HCT116 (cell line): ENCODE data around the gene DDX1. TPM values are rescaled to one million over a fixed set of nuclear protein-coding genes. Genes with fewer than 3 reads are reported as not detected.

Source experiments
- ATAC-seq: fragments of 200-7000 bp; cut with Tn5 transposase; 2 replicates; pipeline ENCODE4 v1.9.1; 2020; ENCODE audit warnings: mild to moderate bottlenecking, moderate library complexity
- BruUV-seq: library from RNA; stranded (reverse); fragments of 400-500 nt; replicated peaks from 2 replicates; lab custom pipeline; 2021; lab: Mats Ljungman, UMichigan
- CTCF ChIA-PET: fragments of 300-600 bp; sonication (Branson Sonifier 250); formaldehyde crosslinking; loops from one replicate; lab custom pipeline; 2021; ENCODE audit warnings: antibody characterized with exemption; lab: Charles Lee
- POLR2A ChIA-PET: fragments of 300-600, 350-600 bp; sonication (Branson Sonifier 250); formaldehyde crosslinking; loops from one replicate; lab custom pipeline; 2021; ENCODE audit warnings: antibody characterized with exemption; lab: Charles Lee
- RAD21 ChIA-PET, 2 experiments: fragments of 300-600 bp; sonication (Branson Sonifier 250); formaldehyde crosslinking; loops; one replicate each; lab custom pipeline; 2023; ENCODE audit warnings: low total read pairs in 2 of 2; ENCODE audit not compliant: uncharacterized antibody in 2 of 2, unreplicated experiment in 2 of 2, low non-redundant PET in 1 of 2; lab: Charles Lee
- DNase-seq: peaks from one replicate; pipeline ENCODE4 v3.0.0-alpha.2; 2010; ENCODE audit warnings: low read depth, low spot score
- H2AFZ ChIP-seq: fragments of 200-600 bp; shearing (Covaris generic), sonication (generic); 2 replicates; pipeline ENCODE4 v1.6.1; 2017; ENCODE audit warnings: low read depth, mixed run types, mixed read lengths, antibody characterized with exemption, low read length; ENCODE audit not compliant: poor library complexity, severe bottlenecking
- H3K27ac ChIP-seq: 2 replicates; pipeline ENCODE4 v1.5.1; 2012; ENCODE audit warnings: low read depth, low read length
- H3K27me3 ChIP-seq: fragments of 200-600 bp; sonication (generic); 2 replicates; pipeline ENCODE4 v1.6.1; 2016; ENCODE audit warnings: mixed run types, low read length, mixed read lengths; ENCODE audit not compliant: insufficient read depth
- H3K36me3 ChIP-seq, 2 experiments: fragments of 200-500 bp in 1 of 2; fragments of 200-600 bp in 1 of 2; sonication (Bioruptor generic) in 1 of 2; sonication (generic) in 1 of 2; 2 replicates each; pipeline versions ENCODE4 v1.5.1 to v1.6.1; 2014 to 2016; ENCODE audit warnings: low read length in 2 of 2, inconsistent platforms in 1 of 2, mixed read lengths in 1 of 2, mixed run types in 1 of 2; ENCODE audit not compliant: insufficient read depth in 2 of 2, control insufficient read depth in 1 of 2
- H3K4me1 ChIP-seq, 2 experiments: fragments of 200-600 bp in 1 of 2; sonication (generic) in 1 of 2; 2 replicates each; pipeline versions ENCODE4 v1.5.1 to v1.6.1; 2012 to 2017; ENCODE audit warnings: low read length in 2 of 2, inconsistent platforms in 1 of 2, mild to moderate bottlenecking in 1 of 2, mixed read lengths in 1 of 2, mixed run types in 1 of 2, moderate library complexity in 1 of 2; ENCODE audit not compliant: insufficient read depth in 2 of 2, control insufficient read depth in 1 of 2
- H3K4me2 ChIP-seq: fragments of 200-600 bp; sonication (generic); 2 replicates; pipeline ENCODE4 v1.6.1; 2017; ENCODE audit warnings: mixed run types, low read length, mixed read lengths
- H3K4me3 ChIP-seq, 2 experiments: fragments of 200-600 bp in 1 of 2; sonication (generic) in 1 of 2; replicated peaks in 1 of 2; 2 replicates each; pipeline ENCODE4 v1.5.1; 2011 to 2016; ENCODE audit warnings: low read length in 2 of 2, control low read depth in 1 of 2, low read depth in 1 of 2, mild to moderate bottlenecking in 1 of 2, mixed read lengths in 1 of 2, mixed run types in 1 of 2
- H3K79me2 ChIP-seq: fragments of 200-600 bp; sonication (generic); 2 replicates; pipeline ENCODE4 v1.6.1; 2017; ENCODE audit warnings: mild to moderate bottlenecking, mixed run types, low read length, moderate library complexity, mixed read lengths; ENCODE audit not compliant: insufficient read depth
- H3K9ac ChIP-seq: fragments of 200-600 bp; sonication (generic); 2 replicates; pipeline ENCODE4 v1.6.1; 2016; ENCODE audit warnings: low read length, mixed read lengths
- H3K9me2 ChIP-seq: fragments of 200-600 bp; sonication (generic), shearing (Covaris generic); 2 replicates; pipeline ENCODE4 v1.6.1; 2017; ENCODE audit warnings: mixed run types, mild to moderate bottlenecking, moderate library complexity; ENCODE audit not compliant: insufficient read depth
- H3K9me3 ChIP-seq, 2 experiments: fragments of 200-500 bp in 1 of 2; fragments of 200-600 bp in 1 of 2; sonication (Bioruptor generic) in 1 of 2; sonication (generic) in 1 of 2; 2 replicates each; pipeline ENCODE4 v1.6.1; 2014 to 2017; ENCODE audit warnings: low read length in 2 of 2, mixed read lengths in 2 of 2, inconsistent platforms in 1 of 2, low read depth in 1 of 2, mild to moderate bottlenecking in 1 of 2, mixed run types in 1 of 2, moderate library complexity in 1 of 2; ENCODE audit not compliant: control insufficient read depth in 1 of 2, insufficient read depth in 1 of 2
- H4K20me1 ChIP-seq: fragments of 200-600 bp; sonication (generic), shearing (Covaris generic); 2 replicates; pipeline ENCODE4 v1.6.1; 2017; ENCODE audit warnings: mixed run types, mild to moderate bottlenecking, moderate library complexity; ENCODE audit not compliant: insufficient read depth
- CEBPB ChIP-seq: IDR thresholded peaks from 2 replicates; pipeline ENCODE4 v1.6.1; 2012; ENCODE audit warnings: low read depth
- CTCF ChIP-seq, 3 experiments: fragments of 200-600 bp in 1 of 3; sonication (generic) in 1 of 3; IDR thresholded peaks in 2 of 3; conservative IDR thresholded peaks in 1 of 3; 2 replicates each; pipeline ENCODE4 v1.5.1; 2012 to 2017; ENCODE audit warnings: low read depth in 2 of 3, low read length in 2 of 3, antibody characterized with exemption in 1 of 3, borderline replicate concordance in 1 of 3, control low read depth in 1 of 3, mild to moderate bottlenecking in 1 of 3, mixed read lengths in 1 of 3, mixed run types in 1 of 3, moderate library complexity in 1 of 3; ENCODE audit not compliant: insufficient read depth in 1 of 3
- ELF1 ChIP-seq: IDR thresholded peaks from 2 replicates; pipeline ENCODE4 v1.6.1; 2012; ENCODE audit warnings: low read depth, borderline replicate concordance
- FOSL1 ChIP-seq: IDR thresholded peaks from 2 replicates; pipeline ENCODE4 v1.6.1; 2012; ENCODE audit warnings: low read depth
- JUND ChIP-seq: IDR thresholded peaks from 2 replicates; pipeline ENCODE4 v1.6.1; 2012
- MAX ChIP-seq: IDR thresholded peaks from 2 replicates; pipeline ENCODE4 v1.6.1; 2012
- POLR2A ChIP-seq: IDR thresholded peaks from 2 replicates; pipeline ENCODE4 v1.7.0; 2011; ENCODE audit warnings: borderline replicate concordance; ENCODE audit not compliant: insufficient read depth, insufficient read length; ENCODE audit errors: extremely low read depth
- POLR2AphosphoS5 ChIP-seq: IDR thresholded peaks from 2 replicates; pipeline ENCODE4 v1.6.1; 2011; ENCODE audit warnings: mild to moderate bottlenecking, low read depth, low read length, moderate library complexity
- SIN3A ChIP-seq: IDR thresholded peaks from 2 replicates; pipeline ENCODE4 v1.6.1; 2012; ENCODE audit warnings: low read depth
- SRF ChIP-seq: IDR thresholded peaks from 2 replicates; pipeline ENCODE4 v1.6.1; 2012; ENCODE audit warnings: low read depth
- ZBTB33 ChIP-seq: IDR thresholded peaks from 2 replicates; pipeline ENCODE4 v1.6.1; 2011; ENCODE audit warnings: mild to moderate bottlenecking, low read length, moderate library complexity; ENCODE audit not compliant: insufficient replicate concordance; ENCODE audit errors: extremely low read depth
- intact Hi-C: fragments of 100-400 bp; cut with micrococcal nuclease; formaldehyde crosslinking; loops from 2 replicates; pipeline ENCODE4 v1.10.0; 2022
- total RNA-seq: library from RNA; stranded (reverse); gene quantifications from one replicate; pipeline ENCODE4 v1.2.1, GENCODE V29; 2021; ENCODE audit not compliant: unreplicated experiment

The DDX1 gene
- total RNA-seq, 1 experiment from 2014 or later, result 117 TPM

- no peak overlapping the region for H3K9ac ChIP-seq
- DNase-seq, result no peak
- H3K36me3 ChIP-seq, result no peaks in the 10 kb centered on the region
- H2AFZ ChIP-seq, result no peak overlapping the region
- ATAC-seq, result no peak
- no peak overlapping the region for H3K4me3 ChIP-seq
- TF ChIP-seq CTCF (IDR thresholded peaks at IDR 0.05 in 2 of 3, conservative IDR thresholded peaks at IDR 0.05 in 1 of 3; ENCODE audit: borderline replicate concordance in 1 of 3, insufficient read depth in 1 of 3, low read depth in 2 of 3, low read length in 2 of 3), result no peak
- TF ChIP-seq SIN3A, result no peak
- no peak for TF ChIP-seq POLR2AphosphoS5
- TF ChIP-seq SRF, result no peak
- TF ChIP-seq POLR2A, result no peak
- no peak for TF ChIP-seq ZBTB33
- no peak for TF ChIP-seq FOSL1
- no peak for TF ChIP-seq CEBPB
- no peak for TF ChIP-seq ELF1
- TF ChIP-seq MAX, result no peak
- no peak for TF ChIP-seq JUND
- BruUV-seq, result no TSS peak
- POLR2A ChIA-PET, result no interaction called here
- intact Hi-C loops, result no loop called here
- CTCF ChIA-PET, result no interaction called here
- no peak overlapping the region for H3K27ac ChIP-seq
- H3K4me2 ChIP-seq, result no peak overlapping the region
- no peaks in the 10 kb centered on the region for H3K4me1 ChIP-seq
- H3K79me2 ChIP-seq, result no peaks in the 10 kb centered on the region
- no peaks in the 10 kb centered on the region for H3K9me3 ChIP-seq
- RAD21 ChIA-PET, result no interaction called here
- H3K9me2 ChIP-seq, result no peaks in the 10 kb centered on the region
- peaks cover 3% of the 10 kb centered on the region; the same call in 1 of the 2 replicates for H3K27me3 ChIP-seq
- H4K20me1 ChIP-seq, result no peaks in the 10 kb centered on the region
Observed at GRCh38 chr2:15660491-15661294, 69.0 kb downstream of the DDX1 start.
